Measurements from ENCODE around the gene CD9. TPM values are rescaled to one million over a fixed set of nuclear protein-coding genes. Genes with fewer than 3 reads are reported as not detected.

The CD9 gene
- total and polyA plus RNA-seq, 2 of the 8 experiments (the other 6 are each of a cell fraction or from before 2014, with no cell fraction given): 168 to 319 TPM

DNA sequence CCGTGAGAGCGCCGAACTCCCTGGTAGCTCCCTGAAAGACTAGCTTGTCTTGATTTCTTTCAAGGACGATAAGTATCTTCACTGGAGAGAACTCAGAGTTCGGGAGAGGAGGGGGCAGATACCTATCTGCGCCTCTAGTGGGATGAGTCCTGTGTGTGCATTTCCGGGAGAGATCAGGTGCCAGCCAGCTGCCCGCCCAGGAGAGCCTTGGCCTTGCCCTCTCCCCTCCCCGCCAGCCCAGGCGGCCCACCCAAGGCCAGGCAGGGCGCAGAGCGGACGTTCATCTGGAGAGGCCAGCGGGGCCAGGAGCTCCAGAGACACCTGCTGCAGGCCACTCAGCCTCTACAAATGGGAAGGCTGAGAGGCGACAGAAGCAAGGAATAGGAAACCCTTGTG is 1.0 kb downstream of the CD9 start (continued):
- TF ChIP-seq, protein P1, sequence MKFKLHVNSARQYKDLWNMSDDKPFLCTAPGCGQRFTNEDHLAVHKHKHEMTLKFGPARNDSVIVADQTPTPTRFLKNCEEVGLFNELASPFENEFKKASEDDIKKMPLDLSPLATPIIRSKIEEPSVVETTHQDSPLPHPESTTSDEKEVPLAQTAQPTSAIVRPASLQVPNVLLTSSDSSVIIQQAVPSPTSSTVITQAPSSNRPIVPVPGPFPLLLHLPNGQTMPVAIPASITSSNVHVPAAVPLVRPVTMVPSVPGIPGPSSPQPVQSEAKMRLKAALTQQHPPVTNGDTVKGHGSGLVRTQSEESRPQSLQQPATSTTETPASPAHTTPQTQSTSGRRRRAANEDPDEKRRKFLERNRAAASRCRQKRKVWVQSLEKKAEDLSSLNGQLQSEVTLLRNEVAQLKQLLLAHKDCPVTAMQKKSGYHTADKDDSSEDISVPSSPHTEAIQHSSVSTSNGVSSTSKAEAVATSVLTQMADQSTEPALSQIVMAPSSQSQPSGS (IDR thresholded peaks at IDR 0.05; ENCODE audit: low read length): no peak
- no peak for TF ChIP-seq FOSL1 (IDR thresholded peaks at IDR 0.05; ENCODE audit: insufficient read depth, low read depth, low read length)
- TF ChIP-seq KDM4A (IDR thresholded peaks at IDR 0.05; ENCODE audit: low read depth, low read length, severe bottlenecking): no peak

Measured in H1 (cell line).